ENCODE measurements around the gene PRH2.

Gene PRH2

DNA sequence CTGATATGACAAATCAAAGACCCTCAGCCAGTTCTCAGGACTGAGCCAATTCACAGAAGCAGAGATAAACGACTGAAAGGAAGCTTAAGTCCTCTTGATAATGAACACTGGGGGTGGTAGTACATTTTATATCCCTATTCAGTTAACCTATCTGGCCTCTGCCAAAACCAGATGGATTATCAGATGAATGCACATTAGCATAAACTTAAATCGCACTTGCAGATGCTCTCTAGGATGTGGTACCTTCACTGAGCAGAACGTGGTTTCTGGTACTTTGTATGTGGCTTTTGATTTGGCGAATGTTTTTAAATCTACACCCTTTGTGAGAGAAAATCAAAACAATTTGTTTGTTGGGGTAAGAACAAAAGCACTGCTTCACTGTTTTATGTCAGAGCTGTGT, 31.2 kb downstream of the PRH2 start:
- no peak for DNase-seq (ENCODE audit: low spot score)

DNA sequence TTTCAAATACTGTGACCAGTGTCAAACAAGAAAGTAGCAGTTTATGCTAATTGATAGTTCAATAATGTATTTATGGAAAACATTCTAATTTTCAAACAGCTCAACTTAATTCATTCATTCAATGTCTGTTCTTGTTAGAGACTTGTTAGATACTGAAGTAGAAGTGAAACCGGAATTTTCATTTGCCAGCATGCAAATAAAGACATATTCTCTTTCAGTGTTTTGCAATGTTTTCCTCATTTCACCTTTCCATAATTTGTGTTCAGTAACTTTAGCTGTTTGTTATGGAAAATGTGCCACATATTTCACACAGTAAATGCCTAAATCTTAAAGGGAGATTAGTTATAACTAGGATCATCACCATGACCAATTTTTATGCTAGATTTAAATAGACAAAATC, 36.4 kb downstream of the PRH2 start:
- no peak for DNase-seq (ENCODE audit: low spot score)

DNA sequence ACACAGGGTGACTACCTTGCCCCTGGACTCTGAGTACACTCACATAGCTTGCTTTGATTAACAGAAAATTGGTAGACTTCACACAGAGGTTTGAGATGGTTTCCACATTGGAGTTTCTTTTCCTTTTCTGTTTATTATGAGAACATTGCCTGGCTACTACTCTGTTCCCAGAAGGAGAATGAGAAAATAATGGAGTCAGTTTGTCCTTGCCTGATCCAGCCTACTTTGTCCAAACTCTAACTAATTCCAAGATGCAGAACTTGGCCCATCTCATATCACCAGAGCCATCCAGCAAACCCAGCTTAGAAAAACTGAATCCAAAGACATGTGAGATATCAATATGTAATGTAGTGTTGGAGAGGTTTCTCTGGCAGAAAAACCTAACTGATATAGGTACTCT, 37.3 kb downstream of the PRH2 start:
- DNase-seq (ENCODE audit: low spot score) = no peak

DNA sequence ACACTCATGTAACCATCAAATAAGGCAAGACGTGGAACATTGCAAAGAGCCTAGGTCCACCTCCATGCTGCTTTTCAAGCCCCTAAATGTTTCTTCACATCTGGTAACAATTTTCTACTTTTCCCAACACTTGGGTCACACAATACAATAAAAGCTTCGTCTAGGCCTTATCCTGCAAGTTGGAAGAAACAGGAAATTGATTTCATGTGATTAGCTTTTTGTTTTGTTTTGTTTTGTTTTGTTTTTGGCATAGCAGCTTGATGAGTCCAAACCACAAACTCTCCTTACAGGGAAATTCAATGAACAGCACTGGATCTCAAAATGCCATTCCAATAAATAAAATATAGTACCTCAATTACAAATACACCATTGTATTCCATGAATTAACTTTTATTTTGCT, 38.4 kb downstream of the PRH2 start:
- DNase-seq (ENCODE audit: low spot score) = no peak

DNA sequence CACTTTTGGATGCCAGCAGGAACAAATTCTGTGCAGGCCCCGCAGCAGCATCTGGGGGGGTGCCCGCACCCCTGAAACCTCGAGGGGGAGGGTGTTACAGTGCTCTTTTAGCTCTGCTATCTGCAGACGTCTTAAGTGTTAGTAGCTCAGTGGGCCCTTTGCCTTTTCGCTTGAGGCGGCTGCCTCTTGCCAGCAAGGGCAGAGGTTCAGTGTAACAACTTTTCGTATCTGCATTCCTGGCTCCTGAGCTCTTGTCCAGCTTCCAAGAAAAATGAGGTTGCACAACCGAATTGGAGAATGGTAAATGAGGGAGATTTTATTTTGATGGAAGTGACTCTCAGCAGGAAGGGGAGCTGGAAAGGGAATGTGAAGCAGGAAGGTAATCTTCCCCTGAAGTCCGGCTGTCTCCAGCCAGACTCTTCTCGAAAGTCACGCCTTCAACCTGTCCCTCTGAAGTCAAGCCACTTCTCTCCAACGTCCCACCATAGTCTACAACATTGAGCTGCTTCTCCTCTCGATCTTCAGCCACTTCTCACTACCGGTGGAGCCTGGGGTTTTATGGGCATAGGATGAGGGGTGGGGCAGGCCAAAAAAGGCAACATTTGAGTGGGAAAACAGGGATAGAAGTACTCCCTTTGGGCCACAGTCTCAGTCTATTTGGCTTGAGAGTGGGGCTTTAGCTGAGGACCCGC, 39.9 kb downstream of the PRH2 start:
- no peak for DNase-seq (ENCODE audit: low spot score)

DNA sequence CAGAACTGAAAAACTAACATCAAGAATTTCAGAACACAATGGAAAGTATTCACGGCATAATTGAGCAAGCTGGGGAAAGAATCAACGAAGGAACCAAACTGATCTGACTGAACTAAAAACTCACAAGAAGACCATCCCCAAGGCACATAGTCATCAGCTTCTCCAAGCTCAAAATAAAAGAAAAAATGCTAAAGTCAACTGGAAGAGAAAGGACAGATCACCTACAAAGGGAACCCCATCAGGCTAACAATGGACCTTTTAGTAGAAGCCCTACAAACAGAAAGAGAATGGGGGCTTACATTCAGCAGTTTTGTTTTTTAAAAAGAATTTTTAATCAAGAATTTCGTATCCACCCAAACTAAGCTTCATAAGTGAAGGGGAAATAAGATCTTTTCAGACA, 45.9 kb downstream of the PRH2 start:
- no peak for DNase-seq (ENCODE audit: low spot score)

DNA sequence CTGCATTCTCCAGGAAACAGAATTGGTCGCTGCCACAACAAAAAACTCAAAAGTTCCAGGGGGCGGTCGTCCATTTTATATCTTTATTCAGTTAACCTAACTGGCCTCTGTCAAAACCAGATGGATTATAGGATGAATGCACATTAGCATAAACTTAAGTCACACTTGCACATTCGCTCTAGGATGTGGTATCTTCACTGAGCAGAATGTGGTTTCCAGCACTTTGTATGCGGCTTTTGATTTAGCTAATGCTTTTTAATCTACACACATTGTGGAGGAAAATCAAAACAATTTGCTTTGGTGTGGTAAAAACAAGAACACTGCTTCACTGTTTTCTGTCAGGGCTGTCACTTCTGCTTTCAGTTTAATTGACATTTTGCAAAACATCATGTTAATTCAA, 53.2 kb downstream of the PRH2 start:
- DNase-seq (ENCODE audit: low spot score) = no peak

All from RKO (cell line).